HG02884 (cell line): ENCODE measurements around the gene FGD5.
A peak's percentile ranks its signal among the peaks of the same experiment; 100 is the strongest.

Source experiments
- ATAC-seq: cut with Tn5 transposase; IDR thresholded peaks from one replicate; pipeline ENCODE4 v1.9.1; 2021; ENCODE audit warnings: mild to moderate bottlenecking, moderate library complexity; ENCODE audit not compliant: unreplicated experiment

Gene FGD5

DNA sequence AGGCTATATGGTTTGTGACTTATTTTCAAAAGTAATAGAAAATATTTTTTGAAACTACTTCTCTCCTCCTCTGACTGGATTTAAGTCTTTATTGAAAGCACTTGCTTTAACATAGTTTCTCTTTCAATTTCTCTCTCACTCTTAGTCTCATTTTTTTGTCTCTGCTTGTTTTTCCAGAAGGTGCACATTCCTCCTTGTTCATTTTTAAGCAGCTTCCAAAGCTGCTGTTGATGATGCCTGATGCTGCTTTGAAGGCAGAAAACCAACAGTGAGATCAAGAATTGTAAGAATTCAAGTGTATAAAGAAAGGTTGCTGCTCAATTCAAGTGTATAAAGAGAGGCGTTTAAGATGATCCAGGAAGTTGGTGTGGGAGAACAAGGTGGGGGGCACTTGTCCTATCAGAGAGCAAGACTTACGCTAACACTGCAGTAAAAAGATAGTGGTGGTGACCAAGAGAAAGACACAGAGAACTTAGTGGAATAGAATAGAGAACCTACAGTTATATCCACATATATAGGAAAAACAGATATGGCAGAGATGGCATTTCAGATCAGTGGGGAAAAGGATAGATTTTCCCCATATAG lies 140.7 kb downstream of the FGD5 start:
- ATAC-seq, result peak; percentile 44

DNA sequence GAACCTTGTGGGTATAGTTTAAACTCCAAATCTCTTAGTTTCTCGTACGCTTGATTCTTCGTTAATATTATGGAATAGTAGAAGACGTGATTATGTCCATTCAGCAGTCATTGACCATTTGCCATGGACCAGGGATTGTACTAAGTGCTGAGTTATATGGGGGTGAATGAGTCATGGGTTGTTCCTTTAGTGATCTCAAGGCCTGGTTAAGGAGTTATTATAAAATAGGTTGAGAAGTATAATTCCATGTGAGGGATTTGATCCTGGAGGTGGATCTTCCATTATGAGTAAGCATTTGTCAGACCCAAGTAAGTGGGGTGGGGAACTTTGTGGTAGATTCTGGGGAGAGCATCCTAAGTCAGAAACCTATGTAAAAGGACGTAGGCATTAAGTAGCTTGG lies 144.0 kb downstream of the FGD5 start:
- ATAC-seq, result no peak

DNA sequence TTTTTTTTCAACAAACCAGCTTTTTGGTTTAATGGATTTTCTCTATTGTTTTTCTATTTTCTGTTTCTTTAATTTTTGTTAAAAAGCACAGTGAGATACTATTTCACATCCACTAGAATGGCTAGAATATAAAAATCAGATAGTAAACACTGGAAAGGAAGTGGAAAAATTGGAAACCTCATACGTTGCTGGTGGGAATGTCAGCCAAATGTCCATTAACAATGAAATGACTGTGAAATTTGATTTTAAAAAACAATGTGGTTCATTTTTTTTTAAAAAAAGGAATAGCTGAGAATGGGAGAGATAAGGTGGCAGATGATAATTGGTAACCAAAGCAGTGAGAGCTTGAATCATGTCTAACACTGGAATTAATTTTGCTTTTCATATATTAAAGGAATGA lies 148.5 kb downstream of the FGD5 start:
- no peak for ATAC-seq

DNA sequence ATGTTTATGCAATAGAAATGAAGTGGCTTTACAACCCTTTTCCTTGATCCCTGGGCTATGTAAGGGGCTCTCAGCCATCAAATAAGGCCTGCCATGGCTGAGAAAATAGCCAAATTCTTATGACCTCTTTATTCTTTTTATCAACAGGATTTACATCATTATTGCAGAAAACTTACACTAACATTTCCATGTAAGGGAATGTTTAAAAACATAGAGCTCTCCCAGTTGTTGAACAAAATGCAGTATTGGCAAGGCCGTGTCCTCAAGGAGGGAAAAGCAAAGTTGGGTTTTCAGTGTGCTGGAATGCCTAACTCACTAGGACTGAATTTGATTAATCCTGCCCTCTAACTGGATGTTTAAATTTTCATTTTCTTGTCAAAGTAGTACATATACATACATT lies 150.9 kb downstream of the FGD5 start:
- ATAC-seq, result no peak

DNA sequence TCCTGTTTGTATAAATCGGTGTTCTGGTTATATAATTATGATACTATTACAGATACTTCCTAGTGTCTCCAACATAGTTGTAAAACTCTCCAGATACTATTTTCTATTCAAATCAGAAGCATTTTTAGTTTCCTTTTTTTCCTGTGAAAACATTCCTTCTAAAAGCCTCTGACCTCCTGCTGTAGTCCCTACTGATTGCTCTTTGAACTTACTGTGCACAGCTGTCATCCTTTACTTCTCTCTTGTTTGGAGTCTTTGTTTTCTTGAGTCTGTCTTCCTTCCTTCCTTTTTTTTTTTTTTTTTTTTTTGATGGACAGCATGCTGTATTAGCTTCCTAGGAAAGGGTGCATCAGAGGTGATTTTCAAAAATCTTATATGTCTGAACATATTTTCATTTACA lies 157.6 kb downstream of the FGD5 start:
- no peak for ATAC-seq

DNA sequence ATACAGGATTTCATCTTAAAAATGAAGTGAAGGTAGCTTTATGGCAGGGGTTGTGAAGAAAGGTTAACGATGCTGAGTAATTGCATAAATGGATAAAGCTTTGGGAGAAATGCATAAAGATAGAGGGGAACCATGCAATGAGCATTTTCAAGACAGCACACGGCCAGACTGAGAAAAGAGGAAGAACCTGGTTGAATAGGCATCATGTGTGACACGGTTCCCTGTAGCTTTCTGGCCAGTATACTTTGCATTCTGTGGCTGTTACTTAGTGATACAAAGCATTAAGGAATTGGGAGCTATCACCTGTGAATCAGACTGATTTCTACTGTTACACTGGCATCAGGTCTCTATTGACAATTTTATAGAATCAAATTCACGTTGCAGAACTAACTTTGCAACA lies 161.9 kb downstream of the FGD5 start:
- ATAC-seq, result no peak
